Measurements from ENCODE around the gene MAP3K12.

GRCh38 chr12:53493610-53494391 lies 5.5 kb downstream of the MAP3K12 start:
- TF ChIP-seq, protein P1, sequence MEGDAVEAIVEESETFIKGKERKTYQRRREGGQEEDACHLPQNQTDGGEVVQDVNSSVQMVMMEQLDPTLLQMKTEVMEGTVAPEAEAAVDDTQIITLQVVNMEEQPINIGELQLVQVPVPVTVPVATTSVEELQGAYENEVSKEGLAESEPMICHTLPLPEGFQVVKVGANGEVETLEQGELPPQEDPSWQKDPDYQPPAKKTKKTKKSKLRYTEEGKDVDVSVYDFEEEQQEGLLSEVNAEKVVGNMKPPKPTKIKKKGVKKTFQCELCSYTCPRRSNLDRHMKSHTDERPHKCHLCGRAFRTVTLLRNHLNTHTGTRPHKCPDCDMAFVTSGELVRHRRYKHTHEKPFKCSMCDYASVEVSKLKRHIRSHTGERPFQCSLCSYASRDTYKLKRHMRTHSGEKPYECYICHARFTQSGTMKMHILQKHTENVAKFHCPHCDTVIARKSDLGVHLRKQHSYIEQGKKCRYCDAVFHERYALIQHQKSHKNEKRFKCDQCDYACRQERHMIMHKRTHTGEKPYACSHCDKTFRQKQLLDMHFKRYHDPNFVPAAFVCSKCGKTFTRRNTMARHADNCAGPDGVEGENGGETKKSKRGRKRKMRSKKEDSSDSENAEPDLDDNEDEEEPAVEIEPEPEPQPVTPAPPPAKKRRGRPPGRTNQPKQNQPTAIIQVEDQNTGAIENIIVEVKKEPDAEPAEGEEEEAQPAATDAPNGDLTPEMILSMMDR (IDR thresholded peaks at IDR 0.05; ENCODE audit: insufficient read depth, low read length) = no peak
- TF ChIP-seq POLR2AphosphoS5 (IDR thresholded peaks at IDR 0.05; ENCODE audit: low read depth) (no peak), SPI1 (IDR thresholded peaks at IDR 0.05; ENCODE audit: borderline replicate concordance, low read depth) (no peak), REST (IDR thresholded peaks at IDR 0.05; ENCODE audit: insufficient replicate concordance, low read depth) (no peak), GABPA (IDR thresholded peaks at IDR 0.05; ENCODE audit: low read depth) (no peak)
